ENCODE measurements around the gene IFRD1.

DNA sequence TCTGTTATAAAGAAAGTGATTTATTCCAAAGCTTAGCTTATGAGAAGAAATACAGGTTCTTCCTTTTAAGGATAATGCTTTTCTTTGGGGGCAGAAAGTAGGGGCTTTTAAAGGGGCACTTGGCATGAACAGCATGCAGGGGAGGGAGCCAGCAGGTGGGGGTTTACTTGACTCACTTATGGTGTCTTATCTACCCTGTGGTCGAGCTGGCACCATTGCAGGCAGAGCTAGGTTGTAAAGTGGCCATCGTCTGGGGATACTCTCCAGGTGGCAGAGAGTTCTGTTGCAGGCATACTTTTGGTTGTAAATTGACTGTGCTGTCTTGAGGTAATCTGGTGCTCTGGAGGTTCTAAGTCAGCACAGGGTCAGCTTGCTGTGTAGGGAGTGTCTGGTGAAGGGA, 26.3 kb upstream of the IFRD1 start:
- TF ChIP-seq, protein P1, sequence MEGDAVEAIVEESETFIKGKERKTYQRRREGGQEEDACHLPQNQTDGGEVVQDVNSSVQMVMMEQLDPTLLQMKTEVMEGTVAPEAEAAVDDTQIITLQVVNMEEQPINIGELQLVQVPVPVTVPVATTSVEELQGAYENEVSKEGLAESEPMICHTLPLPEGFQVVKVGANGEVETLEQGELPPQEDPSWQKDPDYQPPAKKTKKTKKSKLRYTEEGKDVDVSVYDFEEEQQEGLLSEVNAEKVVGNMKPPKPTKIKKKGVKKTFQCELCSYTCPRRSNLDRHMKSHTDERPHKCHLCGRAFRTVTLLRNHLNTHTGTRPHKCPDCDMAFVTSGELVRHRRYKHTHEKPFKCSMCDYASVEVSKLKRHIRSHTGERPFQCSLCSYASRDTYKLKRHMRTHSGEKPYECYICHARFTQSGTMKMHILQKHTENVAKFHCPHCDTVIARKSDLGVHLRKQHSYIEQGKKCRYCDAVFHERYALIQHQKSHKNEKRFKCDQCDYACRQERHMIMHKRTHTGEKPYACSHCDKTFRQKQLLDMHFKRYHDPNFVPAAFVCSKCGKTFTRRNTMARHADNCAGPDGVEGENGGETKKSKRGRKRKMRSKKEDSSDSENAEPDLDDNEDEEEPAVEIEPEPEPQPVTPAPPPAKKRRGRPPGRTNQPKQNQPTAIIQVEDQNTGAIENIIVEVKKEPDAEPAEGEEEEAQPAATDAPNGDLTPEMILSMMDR (IDR thresholded peaks at IDR 0.05), result no peak
- no peak for TF ChIP-seq POLR2A (IDR thresholded peaks at IDR 0.05)
